Astrocyte of the spinal cord (primary cell): ENCODE data around the gene FBXL17.

Experiments
- DNase-seq: peaks from one replicate; pipeline ENCODE4 v3.0.0; 2011; ENCODE audit warnings: low read depth, low spot score
- H3K4me3 ChIP-seq: 2 replicates; pipeline ENCODE4 v1.5.1; 2011; ENCODE audit warnings: low read depth, mild to moderate bottlenecking, low read length, moderate library complexity
- CTCF ChIP-seq: IDR thresholded peaks from 2 replicates; pipeline ENCODE4 v1.5.1; 2012; ENCODE audit warnings: low read depth, mild to moderate bottlenecking, low read length, inconsistent platforms
- in situ Hi-C: cut with HindIII; loops from 2 replicates; pipeline ENCODE4 v1.10.0; 2017; ENCODE audit warnings: low sequenced_read_pairs

Gene FBXL17

GRCh38 chr5:108232805-108233204 is 149.1 kb downstream of the FBXL17 start:
- in situ Hi-C loops: no loop called here
- no peak for TF ChIP-seq CTCF
- H3K4me3 ChIP-seq: no peak overlapping the region
- DNase-seq: no peak

- no peak for TF ChIP-seq CTCF
- in situ Hi-C loops: no loop called here
- H3K4me3 ChIP-seq: no peak overlapping the region
- no peak for DNase-seq
These were observed 159.9 kb downstream of the FBXL17 start for GRCh38 chr5:108222011-108222410.

GRCh38 chr5:108220834-108221233 is 161.1 kb downstream of the FBXL17 start:
- DNase-seq: no peak
- no peak overlapping the region for H3K4me3 ChIP-seq
- TF ChIP-seq CTCF: no peak
- in situ Hi-C loops: no loop called here

GRCh38 chr5:108216890-108217289 is 165.0 kb downstream of the FBXL17 start:
- peak; percentile 72 for DNase-seq
- H3K4me3 ChIP-seq: no peak overlapping the region
- in situ Hi-C loops: no loop called here
- TF ChIP-seq CTCF: no peak

GRCh38 chr5:108214857-108215256 is 167.0 kb downstream of the FBXL17 start:
- TF ChIP-seq CTCF: no peak
- H3K4me3 ChIP-seq: no peak overlapping the region
- in situ Hi-C loops: no loop called here
- no peak for DNase-seq

- in situ Hi-C loops: no loop called here
- peak; percentile 40 for DNase-seq
- no peak for TF ChIP-seq CTCF
- no peak overlapping the region for H3K4me3 ChIP-seq
These were observed 169.0 kb downstream of the FBXL17 start for GRCh38 chr5:108212775-108213346.

- no peak for DNase-seq
- no peak for TF ChIP-seq CTCF
- in situ Hi-C loops: no loop called here
- no peak overlapping the region for H3K4me3 ChIP-seq
These were observed 175.2 kb downstream of the FBXL17 start for GRCh38 chr5:108206707-108207106.
